SK-N-SH treated with all-trans-retinoic acid at 6 μM for 48 hours (cell line): ENCODE results near the gene ATXN3L.

Source experiments
- ATAC-seq: fragments of 200-7000 bp; cut with Tn5 transposase; 3 replicates; pipeline ENCODE4 v1.9.1; 2020; ENCODE audit warnings: mild to moderate bottlenecking, moderate library complexity
- ARNTL ChIP-seq: fragments of 450-650 bp; formaldehyde crosslinking; IDR thresholded peaks from 2 replicates; pipeline ENCODE4 v1.5.0; 2020; ENCODE audit warnings: low read depth, mild to moderate bottlenecking, moderate library complexity, borderline replicate concordance
- BACH2 ChIP-seq: fragments of 250-450 bp; sonication (Bioruptor Pico); IDR thresholded peaks from 2 replicates; pipeline ENCODE4 v1.9.0; 2021; ENCODE audit warnings: mild to moderate bottlenecking, borderline replicate concordance
- CSDC2 ChIP-seq: fragments of 250-450 bp; sonication (Bioruptor Pico); IDR thresholded peaks from 2 replicates; pipeline ENCODE4 v1.5.0; 2020; ENCODE audit warnings: mild to moderate bottlenecking, moderate library complexity
- ESRRG ChIP-seq: fragments of 250-450 bp; sonication (Bioruptor Pico); IDR thresholded peaks from 2 replicates; pipeline ENCODE4 v1.6.1; 2021; ENCODE audit warnings: mild to moderate bottlenecking
- ISL1 ChIP-seq: fragments of 250-450 bp; sonication (Bioruptor Pico); IDR thresholded peaks from 2 replicates; pipeline ENCODE4 v2.1.2; 2022; ENCODE audit warnings: mild to moderate bottlenecking, moderate library complexity
- OSR1 ChIP-seq: fragments of 250-450 bp; sonication (Bioruptor Pico); IDR thresholded peaks from 2 replicates; pipeline ENCODE4 v1.8.0; 2022; ENCODE audit warnings: moderate library complexity, mild to moderate bottlenecking, inconsistent platforms
- PPARA ChIP-seq: fragments of 250-450 bp; sonication (Bioruptor Pico); IDR thresholded peaks from 2 replicates; pipeline ENCODE4 v1.5.0; 2020; ENCODE audit warnings: mild to moderate bottlenecking, borderline replicate concordance
- RARB ChIP-seq: fragments of 250-450 bp; sonication (Bioruptor Pico); IDR thresholded peaks from 2 replicates; pipeline ENCODE4 v1.8.0; 2021; ENCODE audit warnings: mild to moderate bottlenecking, moderate library complexity
- SNAI2 ChIP-seq: fragments of 250-450 bp; sonication (Bioruptor Pico); IDR thresholded peaks from 2 replicates; pipeline ENCODE4 v1.5.0; 2020; ENCODE audit warnings: mild to moderate bottlenecking, moderate library complexity
- ZC3H10 ChIP-seq: fragments of 250-450 bp; sonication (Bioruptor Pico); IDR thresholded peaks from 2 replicates; pipeline ENCODE4 v1.5.1; 2021; ENCODE audit warnings: mild to moderate bottlenecking, moderate library complexity
- ZFP30 ChIP-seq: fragments of 450-650 bp; formaldehyde crosslinking; IDR thresholded peaks from 2 replicates; pipeline ENCODE4 v1.5.0; 2022; ENCODE audit warnings: mild to moderate bottlenecking, moderate library complexity
- ZNF565 ChIP-seq: fragments of 450-650 bp; formaldehyde crosslinking; conservative IDR thresholded peaks from 2 replicates; pipeline ENCODE4 v1.5.0; 2020; ENCODE audit warnings: low read depth, mild to moderate bottlenecking, moderate library complexity
- ZNF70 ChIP-seq: fragments of 450-650 bp; formaldehyde crosslinking; IDR thresholded peaks from 2 replicates; pipeline ENCODE4 v1.5.0; 2020; ENCODE audit warnings: mild to moderate bottlenecking, moderate library complexity
- ZNF8 ChIP-seq: fragments of 450-650 bp; formaldehyde crosslinking; IDR thresholded peaks from 2 replicates; pipeline ENCODE4 v1.5.0; 2020; ENCODE audit warnings: mild to moderate bottlenecking, moderate library complexity
- TF ChIP-seq, protein P1 (sequence below): fragments of 250-450 bp; sonication (Bioruptor Pico); IDR thresholded peaks from 2 replicates; pipeline ENCODE4 v1.5.0; 2020; ENCODE audit warnings: mild to moderate bottlenecking, moderate library complexity
- TF ChIP-seq, protein P2 (sequence below): fragments of 250-450 bp; sonication (Bioruptor Pico); IDR thresholded peaks from 2 replicates; pipeline ENCODE4 v1.5.1; 2020; ENCODE audit warnings: low read depth, mild to moderate bottlenecking, moderate library complexity
- TF ChIP-seq, protein P3 (sequence below): fragments of 250-450 bp; sonication (Bioruptor Pico); IDR thresholded peaks from 2 replicates; pipeline ENCODE4 v1.8.0; 2020; ENCODE audit warnings: mild to moderate bottlenecking, moderate library complexity, borderline replicate concordance
- TF ChIP-seq, protein P4 (sequence below): fragments of 250-450 bp; sonication (Bioruptor Pico); IDR thresholded peaks from 2 replicates; pipeline ENCODE4 v1.5.1; 2021; ENCODE audit warnings: mild to moderate bottlenecking, moderate library complexity

The ATXN3L gene

DNA sequence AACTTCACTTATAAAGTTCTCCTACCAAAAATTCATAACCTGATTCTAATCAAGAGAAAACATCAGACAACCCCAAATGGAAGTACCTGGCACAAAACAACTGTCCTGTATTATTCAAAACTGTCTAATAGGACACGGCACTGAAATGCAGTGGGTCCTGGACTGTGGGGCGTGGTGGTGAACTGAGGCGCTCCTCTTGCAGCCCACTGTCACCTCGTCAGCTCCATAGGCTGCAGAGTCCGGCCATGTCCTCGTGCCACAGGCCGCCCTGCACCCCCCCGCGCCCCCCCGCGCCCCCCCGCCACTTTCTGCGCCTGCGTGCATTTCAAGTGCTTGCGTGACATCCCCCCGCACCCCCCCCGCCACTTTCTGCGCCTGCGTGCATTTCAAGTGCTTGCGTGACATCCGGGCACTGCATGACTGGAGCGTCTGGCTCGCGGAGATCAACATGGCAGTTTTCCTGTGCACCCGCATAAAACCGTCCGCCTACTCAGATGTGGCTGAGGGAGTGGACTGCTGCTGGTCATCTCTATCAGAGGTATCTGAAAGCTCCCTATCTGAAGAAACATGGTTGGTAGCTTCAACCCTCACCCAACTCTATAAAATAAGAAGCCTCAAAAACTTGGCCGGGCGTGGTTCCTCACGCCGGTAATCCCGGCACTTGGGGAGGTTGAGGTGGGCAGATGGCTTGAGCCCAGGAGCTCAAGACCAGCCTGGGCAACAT is 28.8 kb downstream of the ATXN3L start:
- TF ChIP-seq, protein P1, sequence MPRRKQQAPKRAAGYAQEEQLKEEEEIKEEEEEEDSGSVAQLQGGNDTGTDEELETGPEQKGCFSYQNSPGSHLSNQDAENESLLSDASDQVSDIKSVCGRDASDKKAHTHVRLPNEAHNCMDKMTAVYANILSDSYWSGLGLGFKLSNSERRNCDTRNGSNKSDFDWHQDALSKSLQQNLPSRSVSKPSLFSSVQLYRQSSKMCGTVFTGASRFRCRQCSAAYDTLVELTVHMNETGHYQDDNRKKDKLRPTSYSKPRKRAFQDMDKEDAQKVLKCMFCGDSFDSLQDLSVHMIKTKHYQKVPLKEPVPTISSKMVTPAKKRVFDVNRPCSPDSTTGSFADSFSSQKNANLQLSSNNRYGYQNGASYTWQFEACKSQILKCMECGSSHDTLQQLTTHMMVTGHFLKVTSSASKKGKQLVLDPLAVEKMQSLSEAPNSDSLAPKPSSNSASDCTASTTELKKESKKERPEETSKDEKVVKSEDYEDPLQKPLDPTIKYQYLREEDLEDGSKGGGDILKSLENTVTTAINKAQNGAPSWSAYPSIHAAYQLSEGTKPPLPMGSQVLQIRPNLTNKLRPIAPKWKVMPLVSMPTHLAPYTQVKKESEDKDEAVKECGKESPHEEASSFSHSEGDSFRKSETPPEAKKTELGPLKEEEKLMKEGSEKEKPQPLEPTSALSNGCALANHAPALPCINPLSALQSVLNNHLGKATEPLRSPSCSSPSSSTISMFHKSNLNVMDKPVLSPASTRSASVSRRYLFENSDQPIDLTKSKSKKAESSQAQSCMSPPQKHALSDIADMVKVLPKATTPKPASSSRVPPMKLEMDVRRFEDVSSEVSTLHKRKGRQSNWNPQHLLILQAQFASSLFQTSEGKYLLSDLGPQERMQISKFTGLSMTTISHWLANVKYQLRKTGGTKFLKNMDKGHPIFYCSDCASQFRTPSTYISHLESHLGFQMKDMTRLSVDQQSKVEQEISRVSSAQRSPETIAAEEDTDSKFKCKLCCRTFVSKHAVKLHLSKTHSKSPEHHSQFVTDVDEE (CRISPR knock-in tag), result no peak
- no peak for TF ChIP-seq ZFP30 (CRISPR knock-in tag)
- no peak for TF ChIP-seq ZNF70 (CRISPR knock-in tag)
- TF ChIP-seq, protein P2, sequence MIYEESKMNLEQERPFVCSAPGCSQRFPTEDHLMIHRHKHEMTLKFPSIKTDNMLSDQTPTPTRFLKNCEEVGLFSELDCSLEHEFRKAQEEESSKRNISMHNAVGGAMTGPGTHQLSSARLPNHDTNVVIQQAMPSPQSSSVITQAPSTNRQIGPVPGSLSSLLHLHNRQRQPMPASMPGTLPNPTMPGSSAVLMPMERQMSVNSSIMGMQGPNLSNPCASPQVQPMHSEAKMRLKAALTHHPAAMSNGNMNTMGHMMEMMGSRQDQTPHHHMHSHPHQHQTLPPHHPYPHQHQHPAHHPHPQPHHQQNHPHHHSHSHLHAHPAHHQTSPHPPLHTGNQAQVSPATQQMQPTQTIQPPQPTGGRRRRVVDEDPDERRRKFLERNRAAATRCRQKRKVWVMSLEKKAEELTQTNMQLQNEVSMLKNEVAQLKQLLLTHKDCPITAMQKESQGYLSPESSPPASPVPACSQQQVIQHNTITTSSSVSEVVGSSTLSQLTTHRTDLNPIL, result no peak
- TF ChIP-seq, protein P3, sequence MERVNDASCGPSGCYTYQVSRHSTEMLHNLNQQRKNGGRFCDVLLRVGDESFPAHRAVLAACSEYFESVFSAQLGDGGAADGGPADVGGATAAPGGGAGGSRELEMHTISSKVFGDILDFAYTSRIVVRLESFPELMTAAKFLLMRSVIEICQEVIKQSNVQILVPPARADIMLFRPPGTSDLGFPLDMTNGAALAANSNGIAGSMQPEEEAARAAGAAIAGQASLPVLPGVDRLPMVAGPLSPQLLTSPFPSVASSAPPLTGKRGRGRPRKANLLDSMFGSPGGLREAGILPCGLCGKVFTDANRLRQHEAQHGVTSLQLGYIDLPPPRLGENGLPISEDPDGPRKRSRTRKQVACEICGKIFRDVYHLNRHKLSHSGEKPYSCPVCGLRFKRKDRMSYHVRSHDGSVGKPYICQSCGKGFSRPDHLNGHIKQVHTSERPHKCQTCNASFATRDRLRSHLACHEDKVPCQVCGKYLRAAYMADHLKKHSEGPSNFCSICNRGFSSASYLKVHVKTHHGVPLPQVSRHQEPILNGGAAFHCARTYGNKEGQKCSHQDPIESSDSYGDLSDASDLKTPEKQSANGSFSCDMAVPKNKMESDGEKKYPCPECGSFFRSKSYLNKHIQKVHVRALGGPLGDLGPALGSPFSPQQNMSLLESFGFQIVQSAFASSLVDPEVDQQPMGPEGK (CRISPR knock-in tag), result no peak
- TF ChIP-seq RARB (CRISPR knock-in tag), result no peak
- TF ChIP-seq ESRRG, result no peak
- ATAC-seq, result no peak

DNA sequence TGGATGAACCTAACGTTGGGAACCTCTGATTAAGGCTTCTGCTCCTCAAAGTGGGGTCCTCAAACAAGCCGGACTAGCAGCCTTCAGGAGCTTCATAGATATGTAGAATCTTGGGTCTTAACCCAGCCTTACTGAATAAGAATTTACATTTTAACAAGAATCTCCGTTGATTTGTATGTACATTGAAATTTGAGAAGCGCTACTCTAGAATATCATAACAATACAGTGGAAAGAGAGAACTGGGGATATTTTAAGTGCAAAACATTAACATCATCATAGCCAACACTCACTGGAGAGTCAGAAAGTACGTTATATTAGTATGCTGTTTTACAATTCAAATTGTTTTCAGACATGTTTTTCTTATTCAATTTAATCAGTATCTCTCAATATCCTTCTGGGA is 31.2 kb downstream of the ATXN3L start:
- no peak for TF ChIP-seq ZC3H10 (CRISPR knock-in tag)
- TF ChIP-seq ARNTL (CRISPR knock-in tag), result no peak
- TF ChIP-seq BACH2 (CRISPR knock-in tag), result no peak
- TF ChIP-seq ISL1 (CRISPR knock-in tag), result no peak
- TF ChIP-seq ZFP30 (CRISPR knock-in tag), result no peak
- no peak for TF ChIP-seq SNAI2 (CRISPR knock-in tag)
- TF ChIP-seq ESRRG, result no peak
- no peak for TF ChIP-seq PPARA (CRISPR knock-in tag)
- TF ChIP-seq OSR1 (CRISPR knock-in tag), result no peak
- no peak for TF ChIP-seq RARB (CRISPR knock-in tag)
- TF ChIP-seq, protein P1 (CRISPR knock-in tag), result no peak
- no peak for ATAC-seq

DNA sequence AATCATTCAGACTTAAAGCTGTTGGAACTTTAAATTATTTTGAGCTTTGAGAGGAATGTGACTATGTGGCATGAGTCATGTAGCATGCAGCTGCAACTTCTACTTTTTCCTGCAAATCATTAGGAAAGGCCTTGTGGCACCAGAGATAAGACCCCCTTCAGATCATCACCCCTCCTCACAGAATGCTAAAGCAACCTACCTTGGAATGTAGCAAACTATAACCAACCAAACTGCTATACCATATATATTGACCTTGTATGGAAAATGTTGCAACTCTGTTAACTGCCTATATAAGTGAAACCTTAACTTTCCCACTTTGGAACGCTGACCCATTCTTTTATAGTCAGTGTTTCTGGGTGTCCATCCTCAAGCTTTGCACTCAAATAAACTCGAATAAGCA is 32.0 kb downstream of the ATXN3L start:
- ATAC-seq, result peak; percentile 33
- no peak for TF ChIP-seq OSR1 (CRISPR knock-in tag)
- TF ChIP-seq ESRRG, result no peak
- TF ChIP-seq BACH2 (CRISPR knock-in tag), result no peak
- no peak for TF ChIP-seq RARB (CRISPR knock-in tag)
- no peak for TF ChIP-seq ZNF8 (CRISPR knock-in tag)
- TF ChIP-seq PPARA (CRISPR knock-in tag), result no peak
- TF ChIP-seq ISL1 (CRISPR knock-in tag), result no peak
- no peak for TF ChIP-seq ZNF70 (CRISPR knock-in tag)
- TF ChIP-seq, protein P2, result no peak
- TF ChIP-seq ZC3H10 (CRISPR knock-in tag), result no peak
- TF ChIP-seq ZNF565 (CRISPR knock-in tag), result no peak
- TF ChIP-seq, protein P4, sequence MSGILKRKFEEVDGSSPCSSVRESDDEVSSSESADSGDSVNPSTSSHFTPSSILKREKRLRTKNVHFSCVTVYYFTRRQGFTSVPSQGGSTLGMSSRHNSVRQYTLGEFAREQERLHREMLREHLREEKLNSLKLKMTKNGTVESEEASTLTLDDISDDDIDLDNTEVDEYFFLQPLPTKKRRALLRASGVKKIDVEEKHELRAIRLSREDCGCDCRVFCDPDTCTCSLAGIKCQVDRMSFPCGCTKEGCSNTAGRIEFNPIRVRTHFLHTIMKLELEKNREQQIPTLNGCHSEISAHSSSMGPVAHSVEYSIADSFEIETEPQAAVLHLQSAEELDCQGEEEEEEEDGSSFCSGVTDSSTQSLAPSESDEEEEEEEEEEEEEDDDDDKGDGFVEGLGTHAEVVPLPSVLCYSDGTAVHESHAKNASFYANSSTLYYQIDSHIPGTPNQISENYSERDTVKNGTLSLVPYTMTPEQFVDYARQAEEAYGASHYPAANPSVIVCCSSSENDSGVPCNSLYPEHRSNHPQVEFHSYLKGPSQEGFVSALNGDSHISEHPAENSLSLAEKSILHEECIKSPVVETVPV (CRISPR knock-in tag), result no peak
- TF ChIP-seq, protein P3 (CRISPR knock-in tag), result no peak
- TF ChIP-seq, protein P1 (CRISPR knock-in tag), result no peak
- no peak for TF ChIP-seq SNAI2 (CRISPR knock-in tag)
- no peak for TF ChIP-seq CSDC2 (CRISPR knock-in tag)
